H1 (cell line): Measurements from ENCODE around the gene NCAM1. TPM values are rescaled to one million over a fixed set of nuclear protein-coding genes. Genes with fewer than 3 reads are reported as not detected.

Experiments used
- BACH1 ChIP-seq: IDR thresholded peaks from 2 replicates; pipeline ENCODE4 v1.6.1; 2012; ENCODE audit warnings: low read length, improper control_type of control experiment
- CBX5 ChIP-seq: fragments of 300-800, 300-1000 bp; sonication (generic); IDR thresholded peaks from 2 replicates; pipeline ENCODE4 v1.7.1; 2016; ENCODE audit warnings: antibody characterized with exemption, low read length, low read depth
- CHD1 ChIP-seq: IDR thresholded peaks from 2 replicates; pipeline ENCODE4 v1.6.1; 2012; ENCODE audit warnings: low read depth, low read length, improper control_type of control experiment
- CHD7 ChIP-seq: fragments of 300-600 bp; sonication (generic); IDR thresholded peaks from 2 replicates; pipeline ENCODE4 v1.7.1; 2012; ENCODE audit warnings: low read length, moderate library complexity, mild to moderate bottlenecking, inconsistent platforms; ENCODE audit not compliant: insufficient replicate concordance
- JUND ChIP-seq: IDR thresholded peaks from 2 replicates; pipeline ENCODE4 v1.6.1; 2011; ENCODE audit warnings: mild to moderate bottlenecking, improper control_type of control experiment, low read length
- KDM1A ChIP-seq: fragments of 200-600, 300-600 bp; sonication (generic); IDR thresholded peaks from 2 replicates; pipeline ENCODE4 v1.7.1; 2016; ENCODE audit warnings: mild to moderate bottlenecking, low read length, borderline replicate concordance
- KDM4A ChIP-seq: IDR thresholded peaks from one replicate; pipeline ENCODE4 v1.7.1; 2012; ENCODE audit warnings: low read depth, mild to moderate bottlenecking, moderate library complexity, low read length, inconsistent platforms; ENCODE audit not compliant: severe bottlenecking
- POLR2AphosphoS5 ChIP-seq: IDR thresholded peaks from 2 replicates; pipeline ENCODE4 v1.6.1; 2011; ENCODE audit warnings: low read depth, low read length
- POU5F1 ChIP-seq: IDR thresholded peaks from 2 replicates; pipeline ENCODE4 v1.6.1; 2011; ENCODE audit warnings: low read depth, mild to moderate bottlenecking, low read length, moderate library complexity
- RAD21 ChIP-seq, 2 experiments: IDR thresholded peaks in 1 of 2; conservative IDR thresholded peaks in 1 of 2; 2 replicates each; pipeline ENCODE4 v1.6.1; 2011; ENCODE audit warnings: low read depth in 2 of 2, low read length in 2 of 2, improper control_type of control experiment in 1 of 2, inconsistent platforms in 1 of 2, mild to moderate bottlenecking in 1 of 2, moderate library complexity in 1 of 2
- SIX5 ChIP-seq: IDR thresholded peaks from 2 replicates; pipeline ENCODE4 v1.6.1; 2011; ENCODE audit warnings: mild to moderate bottlenecking, low read depth, low read length
- SUZ12 ChIP-seq: fragments of 200-600 bp; sonication (generic); IDR thresholded peaks from 2 replicates; pipeline ENCODE4 v1.6.1; 2012; ENCODE audit warnings: mild to moderate bottlenecking, inconsistent platforms, low read length, moderate library complexity, mixed read lengths
- TAF7 ChIP-seq: optimal IDR thresholded peaks from 2 replicates; pipeline ENCODE3; 2011; ENCODE audit warnings: low read depth, mild to moderate bottlenecking, inconsistent platforms, low read length, moderate library complexity, borderline replicate concordance
- polyA plus RNA-seq, 7 experiments: library from polyadenylated mRNA; depleted of rRNA in 3 of 7; stranded (reverse) in 5 of 7; unstranded in 2 of 7; fragments of >200 nt in 5 of 7; fragments of 200-250 nt in 2 of 7; gene quantifications; 1 replicate in 5 of 7; 2 replicates in 1 of 7; 4 replicates in 1 of 7; pipeline versions ENCODE4 v1.2.1 to v1.2.3, GENCODE V29; 2011 to 2013; ENCODE audit warnings: missing spikeins in 2 of 7, mixed read lengths in 2 of 7
- total RNA-seq: library from RNA; stranded (reverse); fragmentation: NEBNext Ultra II Directional; extraction: Animal tissue kit (Norgen Biotek cat#: 25700); gene quantifications from 2 replicates; pipeline ENCODE4 v1.2.1, GENCODE V29; 2021

NCAM1 gene
- total and polyA plus RNA-seq, 2 of the 8 experiments (the other 6 are each of a cell fraction or from before 2014, with no cell fraction given), result 3.1 to 4.3 TPM

DNA sequence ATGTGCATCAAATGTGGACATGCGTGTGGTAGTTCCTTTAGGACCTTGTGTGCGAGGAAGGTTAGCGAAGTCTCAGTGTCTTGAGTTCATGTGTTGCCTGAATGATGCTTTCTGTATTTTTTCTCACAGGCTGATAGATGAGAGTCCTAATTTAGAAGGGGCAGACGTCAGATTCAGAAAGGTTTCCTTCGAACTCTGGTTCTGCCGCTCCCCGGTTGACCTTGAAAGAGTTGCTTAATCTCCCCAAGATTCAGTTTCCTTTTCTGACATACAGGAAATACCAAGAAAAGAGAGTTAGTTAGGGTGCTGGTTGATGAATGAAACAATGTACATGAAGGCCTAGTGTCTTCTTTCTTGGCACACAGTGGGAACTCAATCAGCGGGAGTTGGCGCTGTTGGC is 317.3 kb downstream of the NCAM1 start (continued):
- no peak for TF ChIP-seq CHD7
- no peak for TF ChIP-seq CHD1
- no peak for TF ChIP-seq POU5F1
- no peak for TF ChIP-seq KDM1A
- no peak for TF ChIP-seq RAD21 (IDR thresholded peaks at IDR 0.05 in 1 of 2, conservative IDR thresholded peaks at IDR 0.05 in 1 of 2; ENCODE audit: low read depth in 2 of 2, low read length in 2 of 2)
- no peak for TF ChIP-seq SUZ12
- no peak for TF ChIP-seq CBX5
- no peak for TF ChIP-seq TAF7
- no peak for TF ChIP-seq JUND
- TF ChIP-seq SIX5, result no peak
- TF ChIP-seq POLR2AphosphoS5, result no peak
- no peak for TF ChIP-seq KDM4A
- TF ChIP-seq BACH1, result no peak
